HG03342 (cell line): ENCODE results near the gene PTGS1.
"Not testable (repeated sequence)": the region's sequence is repeated elsewhere in the genome, so short reads cannot be mapped to it uniquely, and the experiment has no call there.

Experiments used
- ATAC-seq: cut with Tn5 transposase; IDR thresholded peaks from one replicate; pipeline ENCODE4 v1.9.1; 2021; ENCODE audit warnings: mild to moderate bottlenecking, moderate library complexity; ENCODE audit not compliant: unreplicated experiment

PTGS1 gene

DNA sequence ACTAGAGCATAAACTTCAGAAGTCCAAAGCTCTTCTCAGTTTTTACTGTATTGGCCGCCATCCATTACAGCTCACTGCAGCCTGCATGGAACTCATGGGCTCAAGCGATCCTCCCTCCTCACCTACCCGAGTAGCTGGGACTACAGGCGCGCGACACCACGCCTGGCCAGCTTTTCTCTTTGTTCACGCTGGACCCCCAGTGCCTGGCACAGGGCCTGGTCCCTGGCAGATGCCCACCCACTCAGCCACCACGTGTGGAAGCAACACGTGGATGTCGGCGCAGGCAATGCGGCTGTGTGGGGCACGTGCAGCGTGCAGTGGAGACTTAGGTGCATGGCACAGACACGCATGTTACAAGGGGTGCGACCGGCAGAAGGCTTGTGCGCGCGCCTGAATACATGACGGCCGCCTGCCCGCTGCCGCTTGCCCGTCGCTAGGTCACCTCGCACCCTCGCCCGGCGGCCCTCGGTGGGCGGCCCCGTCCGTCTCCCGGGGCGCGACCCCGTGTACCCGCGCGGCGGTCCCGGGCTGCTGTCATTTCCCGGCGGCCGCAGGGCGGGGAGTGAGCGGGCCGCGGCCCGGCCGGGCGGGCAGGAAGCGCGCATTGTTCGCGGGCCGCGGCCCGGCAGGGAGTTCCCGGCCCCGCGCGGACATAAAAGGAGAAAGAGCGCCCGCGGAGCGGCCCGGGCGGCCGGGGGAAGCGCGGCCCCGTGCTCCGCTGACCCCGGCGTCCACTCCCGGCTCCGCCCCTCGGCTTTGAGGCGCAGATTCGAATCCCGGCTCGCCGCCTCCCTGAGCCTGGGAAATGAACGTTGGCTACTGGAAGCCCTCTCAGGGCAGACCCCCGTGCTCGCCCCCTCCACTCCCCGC is 24.1 kb upstream of the PTGS1 start:
- no peak for ATAC-seq

DNA sequence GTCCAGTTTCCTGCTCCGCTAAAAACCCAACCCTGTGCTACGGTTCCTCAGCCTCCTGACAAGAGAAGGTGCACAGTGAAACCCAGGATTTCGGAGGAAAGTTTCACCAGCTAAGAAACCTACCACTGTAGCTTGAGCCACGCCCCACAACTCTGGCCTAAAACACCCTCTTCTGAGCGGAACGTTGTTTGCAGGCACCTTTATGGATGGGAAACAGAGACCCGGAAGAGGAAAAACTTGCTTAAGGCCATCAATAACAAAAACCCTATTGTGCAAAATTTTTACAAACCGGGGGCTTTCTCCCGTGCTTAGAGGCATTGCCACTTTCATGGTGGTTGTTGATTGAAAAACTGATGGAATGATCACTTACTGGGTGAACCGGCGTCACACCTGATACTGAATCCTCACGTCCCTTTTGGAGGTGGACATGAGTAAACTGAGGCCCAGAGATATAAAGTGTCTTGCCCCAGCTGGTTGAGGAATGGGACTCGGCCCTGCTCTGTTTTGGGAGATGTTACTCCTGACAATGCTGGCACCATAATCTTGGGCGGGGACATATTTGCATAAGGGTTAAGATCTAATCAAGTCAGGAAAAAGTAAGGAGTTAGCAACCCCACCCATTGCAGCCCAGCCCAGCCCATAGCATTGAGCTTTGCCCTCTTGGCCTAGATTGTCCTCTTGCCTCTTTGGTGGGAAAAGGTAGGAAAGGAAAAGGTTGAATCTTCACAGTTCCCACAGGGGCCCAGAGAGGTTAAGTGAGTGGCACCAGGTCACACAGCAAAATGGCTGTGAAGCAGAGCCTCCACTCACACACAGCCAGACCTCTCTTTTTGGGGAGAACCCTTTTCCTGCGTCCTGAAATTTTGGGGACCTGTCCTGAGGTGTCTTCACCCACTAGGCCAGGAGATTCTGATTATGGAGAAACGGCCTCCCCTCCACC is 23.2 kb upstream of the PTGS1 start:
- no peak for ATAC-seq

DNA sequence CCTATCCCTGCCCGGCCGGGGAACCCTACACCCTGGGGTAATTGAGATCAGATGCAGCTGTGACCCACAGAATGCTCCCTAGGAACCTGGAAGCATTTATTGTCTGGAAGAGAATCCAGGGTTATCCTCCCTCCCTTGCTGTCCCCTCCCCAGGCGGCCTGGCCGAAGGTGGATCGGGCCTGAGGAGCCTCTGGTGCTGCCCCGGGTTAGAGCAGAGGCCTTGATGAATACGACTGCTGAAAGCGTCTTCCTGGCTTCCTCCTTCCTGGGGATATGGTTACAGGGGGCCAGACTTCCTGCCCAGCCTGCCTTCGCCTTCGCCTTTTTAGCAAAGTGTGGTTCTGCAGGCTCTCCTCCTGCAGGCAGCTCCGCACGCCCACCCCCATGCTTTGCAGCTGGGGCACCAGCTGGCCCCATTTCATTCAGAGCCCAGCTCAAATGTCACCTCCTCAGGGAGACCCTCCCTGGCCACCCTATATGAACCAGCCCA is 22.5 kb upstream of the PTGS1 start:
- no peak for ATAC-seq

DNA sequence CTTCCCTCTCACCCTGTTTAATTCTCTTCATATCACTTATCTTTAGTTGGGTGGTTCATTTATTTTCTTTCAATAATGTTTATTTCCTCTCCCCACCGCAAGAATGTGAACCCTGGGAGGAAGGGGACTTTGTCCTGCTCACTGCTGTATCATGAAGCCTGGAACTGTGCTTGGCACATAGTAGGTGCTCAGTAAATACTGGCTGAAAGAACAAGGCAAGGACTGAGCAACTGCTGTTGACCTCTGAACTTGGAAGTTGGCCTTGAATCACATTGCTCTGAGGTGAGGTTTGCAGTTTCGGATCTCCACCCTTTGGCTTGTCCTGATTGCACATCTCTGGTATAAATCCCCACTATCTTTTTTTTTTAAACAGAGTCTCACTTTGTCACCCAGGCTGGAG is 22.0 kb upstream of the PTGS1 start:
- ATAC-seq, result no peak

DNA sequence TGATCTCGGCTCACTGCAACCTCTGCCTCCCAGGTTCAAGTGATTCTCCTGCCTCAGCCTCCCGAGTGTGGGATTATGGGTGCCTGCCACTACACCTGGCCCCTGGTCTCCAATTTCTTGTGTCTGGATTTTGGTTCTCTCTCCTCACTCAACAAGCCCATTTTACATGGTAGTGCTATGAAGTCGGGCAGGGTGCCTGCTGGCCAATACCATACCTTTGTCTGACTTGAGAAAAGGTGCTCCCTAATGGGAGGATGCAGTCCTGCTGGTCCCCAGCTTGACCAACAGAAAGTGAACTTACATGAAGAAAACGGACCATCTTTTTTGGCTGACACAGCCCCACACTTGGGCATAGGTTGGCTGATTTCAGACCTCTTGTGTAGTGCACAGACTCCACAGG is 21.6 kb upstream of the PTGS1 start:
- no peak for ATAC-seq

DNA sequence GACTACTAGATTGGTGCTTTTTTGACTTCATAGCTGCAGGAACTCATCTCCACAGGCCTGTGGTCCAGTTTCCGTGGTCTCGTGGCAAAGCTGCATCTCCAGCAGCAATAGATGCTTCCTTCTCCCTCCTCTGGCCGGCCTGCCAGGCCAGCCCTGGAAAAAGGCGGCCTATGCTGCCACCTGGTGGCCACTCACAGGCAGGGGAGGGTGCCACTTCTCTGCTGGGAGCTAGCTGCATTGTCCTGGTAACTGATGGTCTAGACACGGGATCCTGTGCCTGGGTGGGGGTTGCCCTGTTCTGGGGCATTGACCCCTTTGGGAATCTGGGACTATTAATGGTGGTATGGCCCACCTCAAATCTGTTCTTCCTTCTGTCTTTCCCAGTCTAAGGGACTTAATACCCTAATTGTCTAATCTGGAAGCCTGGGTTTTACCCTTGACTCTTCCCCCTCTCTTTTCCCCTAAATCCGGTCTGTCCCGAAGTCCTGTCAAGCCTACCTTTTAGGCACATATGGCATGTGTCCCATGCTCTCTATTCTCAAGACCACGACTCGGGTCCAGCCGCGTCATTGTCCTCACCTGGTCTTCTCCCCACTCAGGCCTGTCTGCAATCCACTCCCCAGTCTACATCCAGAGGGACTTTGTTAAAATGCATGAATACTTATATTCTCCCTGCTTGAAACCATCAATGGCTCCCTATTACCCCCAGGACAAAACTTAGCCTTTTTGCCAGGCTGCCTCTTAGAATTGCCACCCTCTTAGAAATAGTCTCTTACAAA is 20.1 kb upstream of the PTGS1 start:
- ATAC-seq, result peak; percentile 86

DNA sequence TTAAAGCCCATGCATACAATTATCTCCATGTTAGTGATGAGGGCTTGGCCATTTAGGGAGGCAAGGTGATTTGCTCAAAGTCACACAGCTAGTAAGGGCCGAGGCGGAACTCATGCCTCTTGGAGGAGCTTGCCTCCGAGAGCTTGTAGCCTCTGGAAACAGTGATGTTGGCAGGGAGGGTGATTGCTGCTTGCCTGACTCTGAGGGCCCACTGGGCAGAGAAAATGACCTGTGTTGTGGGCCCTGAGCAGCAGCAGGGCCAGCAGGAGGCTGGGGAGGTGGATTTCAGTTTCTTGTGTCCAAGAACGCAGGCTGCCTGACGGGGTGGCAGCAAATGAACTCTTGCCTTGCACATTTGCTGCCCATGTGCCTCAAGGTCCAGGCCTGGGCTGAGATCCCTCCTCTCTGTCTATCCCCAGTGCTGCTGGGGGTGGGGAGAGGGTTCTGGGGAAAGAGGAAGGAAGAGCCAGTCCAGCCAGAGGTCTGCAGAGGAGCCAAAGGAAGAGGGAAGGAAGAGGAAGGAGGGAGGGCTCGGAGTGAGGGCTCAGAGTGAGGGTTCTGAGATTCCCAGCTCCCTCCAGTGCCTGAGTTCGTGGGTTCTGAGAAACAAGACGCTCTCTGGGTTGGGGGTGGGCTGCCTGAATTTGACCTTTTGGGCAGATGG is 16.2 kb upstream of the PTGS1 start:
- no peak for ATAC-seq

DNA sequence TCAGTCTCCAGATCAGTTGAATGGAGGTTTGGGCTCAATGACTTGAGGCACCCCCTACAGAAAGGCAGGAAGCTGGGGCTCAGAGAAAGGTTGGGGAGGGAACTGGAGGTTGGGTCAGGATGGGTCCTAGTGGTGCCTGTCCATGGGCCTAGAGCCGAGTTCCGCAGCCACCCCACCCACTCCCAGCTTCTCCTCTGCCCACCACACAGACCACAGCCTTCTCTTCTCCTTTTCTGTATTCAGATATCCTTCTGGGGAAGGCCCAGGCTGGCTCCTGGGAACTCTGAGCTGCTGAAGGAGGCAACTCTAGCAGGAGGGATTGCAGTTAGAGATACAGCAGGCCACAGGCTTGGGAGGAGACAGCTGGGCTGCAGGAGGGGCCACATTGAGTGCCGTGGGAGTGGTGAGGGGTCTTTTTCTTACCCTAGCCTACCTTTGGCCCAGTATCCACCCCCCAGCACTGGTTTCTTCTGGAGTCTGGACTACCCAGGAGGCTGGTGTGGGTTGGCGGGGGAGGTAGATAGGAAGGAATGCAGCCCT is 15.4 kb upstream of the PTGS1 start:
- no peak for ATAC-seq

DNA sequence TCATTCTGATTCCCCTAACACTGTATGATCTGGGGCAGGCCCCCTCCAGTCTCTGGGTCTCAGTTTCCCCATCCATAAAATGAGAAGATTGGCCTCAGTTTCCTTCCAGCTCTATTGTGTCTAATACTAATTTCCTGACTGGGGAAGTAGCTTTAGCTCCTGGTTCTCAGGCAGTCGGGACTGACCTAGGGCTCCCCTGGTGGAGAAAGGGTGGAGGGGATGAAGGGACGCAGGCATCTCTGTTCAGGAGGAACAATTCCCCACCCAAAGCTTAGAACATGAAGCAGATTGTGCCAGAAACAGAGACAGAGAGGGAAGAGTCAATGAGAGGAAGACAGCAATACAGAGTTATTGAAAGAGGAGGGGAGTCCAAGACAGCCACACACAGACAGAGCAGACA is 14.2 kb upstream of the PTGS1 start:
- ATAC-seq, result no peak

DNA sequence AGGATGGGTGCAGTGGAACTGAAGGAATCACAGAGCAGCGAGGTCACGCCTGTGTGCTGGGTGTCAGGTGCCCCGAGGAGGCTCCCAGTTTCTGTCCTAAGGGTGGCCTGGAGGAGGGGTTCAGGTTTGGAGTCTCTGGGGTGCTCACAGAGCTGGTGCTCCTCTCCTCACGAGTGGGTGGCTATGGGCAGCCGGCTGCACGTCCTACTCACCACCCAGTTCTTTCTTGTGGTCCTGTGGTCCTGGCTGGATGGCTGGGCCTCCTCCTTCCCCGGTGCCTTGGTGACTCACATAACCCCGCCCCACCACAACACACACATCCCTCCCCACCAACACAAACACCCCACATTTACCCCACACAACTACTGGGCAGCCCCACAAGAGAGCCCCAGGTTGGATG is 9.9 kb upstream of the PTGS1 start:
- no peak for ATAC-seq

DNA sequence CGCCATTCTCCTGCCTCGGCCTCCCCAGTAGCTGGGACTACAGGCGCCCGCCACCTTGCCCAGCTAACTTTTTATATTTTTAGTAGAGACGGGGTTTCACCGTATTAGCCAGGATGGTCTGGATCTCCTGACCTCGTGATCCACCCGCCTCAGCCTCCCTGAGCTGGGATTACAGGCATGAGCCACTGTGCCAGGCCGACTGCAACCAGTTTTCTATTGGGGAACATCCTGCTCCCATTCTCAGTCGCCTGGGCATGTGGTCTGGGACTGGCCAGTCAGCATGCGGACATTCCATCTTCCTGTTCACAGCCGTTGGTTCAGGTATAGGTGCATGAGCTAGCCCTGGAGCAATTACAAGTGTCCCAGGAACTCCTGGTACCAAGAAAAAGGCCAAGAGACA is 7.7 kb upstream of the PTGS1 start:
- ATAC-seq, result not testable (repeated sequence)

DNA sequence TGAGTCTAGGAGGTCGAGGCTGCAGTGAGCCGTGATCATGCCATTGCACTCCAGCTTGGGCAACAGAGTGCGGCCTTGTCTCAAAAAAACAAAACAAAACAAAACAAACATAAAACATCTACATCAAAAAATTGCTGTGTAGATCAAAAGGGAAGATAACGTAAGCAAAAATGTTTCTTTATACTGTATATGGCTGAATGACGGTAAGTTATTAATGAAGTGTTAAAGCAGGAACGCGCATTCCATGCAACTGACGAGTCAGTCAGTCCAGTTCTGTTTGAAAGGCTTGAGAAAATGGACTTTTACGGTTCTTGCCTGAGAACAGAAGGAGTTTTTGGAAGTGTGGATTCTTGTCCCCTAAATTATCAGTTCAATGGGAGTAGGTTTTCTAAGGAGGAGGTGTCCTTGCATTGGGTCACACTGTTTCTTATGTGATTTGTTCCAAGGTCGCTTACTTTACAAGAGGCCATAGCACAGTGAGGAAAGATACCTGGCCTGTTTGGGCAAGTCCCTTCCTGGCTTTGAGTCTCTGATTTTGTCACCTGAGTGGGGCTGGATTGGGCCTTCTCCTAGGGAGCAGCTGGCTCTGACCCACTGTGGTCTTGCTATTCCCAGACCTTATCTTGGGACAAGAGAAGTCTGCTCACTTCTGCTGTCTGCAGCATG is 6.6 kb upstream of the PTGS1 start:
- ATAC-seq, result no peak

DNA sequence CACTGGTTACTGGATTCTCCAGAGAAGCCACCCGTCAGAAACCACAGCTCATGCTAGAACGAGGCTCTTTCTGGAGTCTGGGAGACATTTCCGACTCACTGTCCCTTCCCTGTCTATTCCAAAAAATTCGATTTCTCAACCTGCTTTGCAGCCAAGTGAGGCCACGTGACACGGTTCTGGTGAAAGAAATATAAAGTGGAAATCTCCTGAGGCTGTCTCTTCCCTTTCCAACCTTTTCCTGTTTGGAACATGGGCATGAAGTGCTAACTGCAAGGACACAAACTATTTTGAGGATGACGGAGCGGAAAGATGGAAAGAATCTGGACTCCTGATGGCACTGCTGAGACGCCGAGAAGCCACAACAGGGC is 6.1 kb upstream of the PTGS1 start:
- no peak for ATAC-seq

DNA sequence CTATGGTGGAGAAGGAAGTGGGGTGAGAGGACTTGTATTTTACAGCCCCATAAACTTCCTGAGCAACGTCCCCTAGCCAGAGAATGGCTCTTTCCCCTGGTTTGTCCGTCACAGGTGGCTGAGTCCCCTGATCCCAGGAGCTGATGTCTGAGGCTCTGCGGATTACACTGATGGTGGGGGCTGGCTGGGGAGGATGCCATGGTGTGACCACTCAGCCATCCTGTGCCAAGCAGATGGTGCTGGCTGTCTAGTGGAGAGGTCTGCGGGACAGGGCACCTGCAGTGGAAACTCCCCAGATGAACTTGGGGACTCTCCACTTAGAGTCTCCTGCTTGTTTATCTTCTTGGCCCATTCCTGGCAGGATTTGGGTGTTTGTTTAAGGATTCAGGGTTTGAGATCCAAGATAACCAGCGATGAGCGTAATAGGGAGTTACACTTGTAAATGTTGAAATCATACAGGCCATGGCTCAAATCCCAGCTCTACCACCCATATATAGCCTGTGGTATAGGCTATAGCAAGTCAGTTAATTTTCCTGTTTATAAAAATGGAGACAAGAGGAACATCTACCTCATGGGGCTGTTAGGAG is 4.7 kb upstream of the PTGS1 start:
- ATAC-seq, result no peak

DNA sequence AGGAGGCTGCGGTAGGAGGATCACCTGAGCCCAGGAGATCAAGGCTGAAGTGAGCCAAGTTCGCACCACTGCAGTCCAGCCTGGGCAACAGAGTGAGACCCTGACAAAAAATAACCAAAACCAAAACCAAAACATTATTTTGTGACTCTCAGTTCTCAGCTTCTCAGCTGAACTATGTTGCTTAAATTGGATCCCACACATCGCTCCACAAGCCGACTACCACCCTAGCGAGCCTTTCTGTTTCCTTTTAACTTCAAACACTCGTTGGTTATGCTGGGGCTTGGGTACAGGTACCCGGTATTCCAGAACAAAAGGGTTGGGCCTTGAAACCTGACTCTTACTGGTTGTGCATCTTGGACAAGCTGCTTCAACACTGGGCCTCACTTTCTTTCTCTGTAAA is 3.8 kb upstream of the PTGS1 start:
- no peak for ATAC-seq

DNA sequence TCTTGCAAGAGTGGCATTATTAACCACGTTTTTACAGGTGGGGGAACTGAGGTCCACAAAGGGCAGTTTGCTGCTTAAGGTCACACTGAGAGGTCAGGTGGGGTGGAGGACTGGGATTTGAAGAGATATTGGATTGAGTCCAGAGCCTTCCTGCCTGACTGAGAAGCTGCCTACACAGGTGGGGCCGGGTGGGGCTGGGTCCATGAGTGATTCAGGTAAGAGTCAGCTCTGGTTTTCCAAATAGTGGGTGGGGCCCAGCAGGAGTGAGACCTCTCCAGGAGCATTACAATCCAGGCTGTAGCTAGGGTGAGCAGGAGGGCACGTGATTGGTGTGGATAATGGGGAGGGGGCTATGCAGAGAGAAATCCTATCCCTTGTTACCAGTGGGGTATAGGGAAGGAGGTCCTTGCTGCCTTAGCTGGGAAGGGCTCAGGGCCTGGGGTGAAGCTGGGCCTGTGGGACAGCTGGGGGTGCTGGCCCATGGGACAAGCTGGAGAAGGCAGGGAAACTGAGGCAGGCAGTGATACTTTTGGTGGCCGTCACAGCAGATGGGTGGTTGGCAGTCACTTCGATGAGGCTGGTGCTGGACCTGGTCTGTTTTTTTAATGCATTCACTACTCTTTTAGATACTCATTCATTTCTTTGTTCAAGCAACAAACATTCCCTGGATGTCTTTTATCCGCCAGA is 2.9 kb upstream of the PTGS1 start:
- ATAC-seq, result no peak

DNA sequence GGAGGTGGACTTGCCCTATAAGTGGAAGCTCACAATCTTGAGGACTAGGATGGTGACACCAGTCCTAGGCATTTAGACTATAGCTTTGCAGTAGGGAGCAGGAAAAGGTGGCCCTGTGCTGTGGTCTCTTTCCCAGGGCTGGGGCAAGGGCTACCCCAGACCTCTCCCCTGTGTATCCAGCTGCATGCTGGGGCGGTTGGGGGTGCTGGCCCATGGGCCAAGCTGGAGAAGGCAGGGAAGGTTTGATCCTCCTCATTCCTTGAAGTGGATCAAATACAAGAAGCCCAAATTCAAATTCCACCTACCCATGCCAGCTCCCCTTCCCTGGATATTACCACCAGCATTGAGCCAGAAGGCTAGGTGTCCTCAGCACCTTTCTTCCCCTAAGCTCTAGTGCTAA is 2.2 kb upstream of the PTGS1 start:
- ATAC-seq, result no peak

DNA sequence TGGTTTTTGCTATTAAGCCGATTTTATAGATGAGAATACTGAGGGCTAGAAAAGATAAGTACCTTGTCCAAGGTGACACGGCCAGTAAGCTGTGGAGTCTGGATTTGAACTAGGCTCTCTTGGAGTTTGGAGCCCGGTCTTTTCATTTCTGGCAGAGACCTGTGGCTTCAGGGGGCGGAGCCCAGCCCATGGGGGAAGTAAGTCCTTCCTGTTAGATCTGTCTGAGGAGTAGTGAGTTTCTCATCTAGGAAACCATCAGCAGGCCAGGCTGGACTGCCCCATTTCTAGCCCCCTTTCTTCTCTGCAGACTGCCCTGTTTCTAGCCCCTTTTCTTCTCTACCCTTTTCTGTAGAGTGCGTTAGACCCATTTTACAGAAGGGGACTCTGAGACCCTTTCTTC is 521 bp upstream of the PTGS1 start:
- ATAC-seq, result peak; percentile 39

DNA sequence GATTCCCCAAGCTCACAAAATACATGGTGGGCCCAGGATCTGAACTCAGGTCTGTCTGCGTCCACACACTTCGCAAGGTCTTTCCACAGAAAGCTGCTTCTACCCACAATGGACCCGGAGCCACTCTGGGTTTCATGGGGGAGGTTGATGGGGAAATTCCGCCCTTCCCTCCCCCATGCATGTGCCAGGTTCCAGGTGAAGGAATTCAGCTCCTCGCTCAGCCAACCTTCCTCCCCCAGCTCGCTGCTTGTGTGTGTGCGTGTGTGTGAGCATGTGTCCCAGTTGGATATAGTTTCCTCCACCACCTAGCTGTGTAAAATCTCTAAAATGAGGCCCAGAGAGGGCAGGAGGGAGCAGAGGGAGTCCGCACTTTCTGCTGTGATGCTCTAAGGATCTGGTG is 1.0 kb downstream of the PTGS1 start:
- no peak for ATAC-seq
